ENCODE data around the gene COL11A2.

The COL11A2 gene

GRCh38 chr6:33206027-33206863, 14.0 kb upstream of the COL11A2 start:
- no peak for DNase-seq

- peak; percentile 68 for DNase-seq
Observed at GRCh38 chr6:33205191-33206026, 13.1 kb upstream of the COL11A2 start.

DNA sequence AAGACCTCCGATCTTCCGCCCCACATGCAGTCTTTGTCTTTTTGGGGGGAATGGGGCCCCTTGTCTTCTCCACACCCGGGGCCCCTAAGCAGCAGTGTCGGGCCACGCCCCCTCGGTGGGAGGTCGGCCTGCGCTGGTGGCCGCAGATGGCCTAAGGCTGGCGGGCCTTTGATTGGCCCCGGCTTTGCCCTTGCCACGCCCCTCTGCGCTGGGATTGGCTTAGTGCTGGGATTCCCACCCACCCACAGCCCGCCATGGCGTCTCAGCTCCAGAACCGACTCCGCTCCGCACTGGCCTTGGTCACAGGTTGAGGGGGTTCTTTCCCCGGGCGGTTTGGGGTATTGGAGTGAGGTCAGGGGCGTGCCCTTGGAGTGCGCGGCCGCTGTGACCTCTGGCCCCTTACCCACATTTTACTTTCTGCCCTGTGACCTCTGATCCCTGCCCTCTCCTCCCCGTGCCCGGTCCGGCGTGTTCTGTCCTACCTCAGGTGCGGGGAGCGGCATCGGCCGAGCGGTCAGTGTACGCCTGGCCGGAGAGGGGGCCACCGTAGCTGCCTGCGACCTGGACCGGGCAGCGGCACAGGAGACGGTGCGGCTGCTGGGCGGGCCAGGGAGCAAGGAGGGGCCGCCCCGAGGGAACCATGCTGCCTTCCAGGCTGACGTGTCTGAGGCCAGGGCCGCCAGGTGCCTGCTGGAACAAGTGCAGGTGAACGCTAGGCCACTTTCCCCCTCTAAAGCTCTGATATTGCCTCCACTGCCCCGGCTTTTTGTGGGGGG, 12.3 kb upstream of the COL11A2 start, which contains the start of gene HSD17B8:
TSS of gene HSD17B8 (plus strand) at position 241 of the 776 bp plus-strand sequence. CDS start at position 255, 14 bp downstream.
- peak; percentile 98 for DNase-seq

DNA sequence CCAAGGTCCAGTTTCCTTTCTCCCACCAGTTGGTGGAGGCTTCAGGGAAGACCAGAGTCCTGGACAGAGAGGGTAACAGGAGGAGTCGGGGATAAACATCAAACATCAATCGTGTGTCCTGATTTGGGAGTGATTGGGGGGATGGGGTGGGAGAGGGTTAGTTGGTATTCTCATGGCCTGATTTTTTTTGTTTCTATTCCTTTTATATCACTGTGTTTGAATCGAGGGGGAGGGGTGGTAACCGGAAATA, 11.8 kb upstream of the COL11A2 start:
- no peak for DNase-seq

DNA sequence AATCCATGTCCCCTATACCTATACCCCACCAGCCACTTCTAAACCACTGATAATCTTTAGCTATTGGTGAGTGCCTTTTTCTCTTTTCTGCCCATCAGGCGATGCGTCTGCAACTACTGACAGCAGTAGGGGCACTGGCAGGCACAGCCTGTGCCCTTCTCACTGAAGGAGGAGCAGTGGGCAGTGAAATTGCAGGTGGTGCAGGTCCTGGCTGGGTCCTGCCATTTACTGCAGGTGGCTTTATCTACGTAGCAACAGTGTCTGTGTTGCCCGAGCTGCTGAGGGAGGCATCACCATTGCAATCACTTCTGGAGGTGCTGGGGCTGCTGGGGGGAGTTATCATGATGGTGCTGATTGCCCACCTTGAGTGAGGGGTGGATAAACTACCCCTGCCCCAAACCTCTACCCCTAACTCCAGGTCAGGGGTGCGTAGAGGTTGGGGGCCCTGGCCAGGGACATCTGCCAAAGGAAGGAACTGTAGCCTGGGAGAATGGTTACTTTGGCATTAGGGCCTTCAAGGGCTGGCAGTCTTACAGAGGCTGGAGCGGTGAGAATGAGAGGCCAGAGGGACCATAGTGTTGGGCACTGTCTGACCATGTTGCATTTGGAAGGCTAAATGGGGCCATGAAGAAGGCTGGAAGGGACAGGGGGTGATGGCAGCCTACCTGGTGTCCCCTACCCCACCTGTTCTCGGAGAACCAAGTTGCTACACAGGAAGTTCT, 11.3 kb upstream of the COL11A2 start:
- DNase-seq: no peak

DNA sequence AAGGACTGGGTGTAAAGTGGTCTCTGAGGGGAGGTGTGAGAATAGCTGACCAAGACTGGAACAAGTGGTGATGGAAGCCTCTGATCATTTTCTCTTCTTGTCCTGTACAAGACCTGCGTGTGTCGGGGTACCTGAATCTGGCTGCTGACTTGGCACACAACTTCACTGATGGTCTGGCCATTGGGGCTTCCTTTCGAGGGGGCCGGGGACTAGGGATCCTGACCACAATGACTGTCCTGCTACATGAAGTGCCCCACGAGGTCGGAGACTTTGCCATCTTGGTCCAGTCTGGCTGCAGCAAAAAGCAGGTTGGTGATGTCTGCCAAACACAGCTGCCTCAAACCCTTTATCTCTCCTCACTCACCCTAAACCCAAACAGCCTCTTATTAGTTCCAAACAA, 10.5 kb upstream of the COL11A2 start:
- DNase-seq: no peak

GRCh38 chr6:33201935-33202334, 9.7 kb upstream of the COL11A2 start:
- no peak for DNase-seq

DNA sequence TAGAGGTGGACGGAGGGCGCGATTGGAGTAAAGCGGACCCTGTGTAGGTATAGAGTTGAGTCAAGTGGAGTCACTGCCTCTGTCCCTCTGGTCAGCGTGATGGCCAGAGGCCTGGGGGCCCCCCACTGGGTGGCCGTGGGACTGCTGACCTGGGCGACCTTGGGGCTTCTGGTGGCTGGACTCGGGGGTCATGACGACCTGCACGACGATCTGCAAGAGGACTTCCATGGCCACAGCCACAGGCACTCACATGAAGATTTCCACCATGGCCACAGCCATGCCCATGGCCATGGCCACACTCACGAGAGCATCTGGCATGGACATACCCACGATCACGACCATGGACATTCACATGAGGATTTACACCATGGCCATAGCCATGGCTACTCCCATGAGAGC, 8.9 kb upstream of the COL11A2 start:
- no peak for DNase-seq

DNA sequence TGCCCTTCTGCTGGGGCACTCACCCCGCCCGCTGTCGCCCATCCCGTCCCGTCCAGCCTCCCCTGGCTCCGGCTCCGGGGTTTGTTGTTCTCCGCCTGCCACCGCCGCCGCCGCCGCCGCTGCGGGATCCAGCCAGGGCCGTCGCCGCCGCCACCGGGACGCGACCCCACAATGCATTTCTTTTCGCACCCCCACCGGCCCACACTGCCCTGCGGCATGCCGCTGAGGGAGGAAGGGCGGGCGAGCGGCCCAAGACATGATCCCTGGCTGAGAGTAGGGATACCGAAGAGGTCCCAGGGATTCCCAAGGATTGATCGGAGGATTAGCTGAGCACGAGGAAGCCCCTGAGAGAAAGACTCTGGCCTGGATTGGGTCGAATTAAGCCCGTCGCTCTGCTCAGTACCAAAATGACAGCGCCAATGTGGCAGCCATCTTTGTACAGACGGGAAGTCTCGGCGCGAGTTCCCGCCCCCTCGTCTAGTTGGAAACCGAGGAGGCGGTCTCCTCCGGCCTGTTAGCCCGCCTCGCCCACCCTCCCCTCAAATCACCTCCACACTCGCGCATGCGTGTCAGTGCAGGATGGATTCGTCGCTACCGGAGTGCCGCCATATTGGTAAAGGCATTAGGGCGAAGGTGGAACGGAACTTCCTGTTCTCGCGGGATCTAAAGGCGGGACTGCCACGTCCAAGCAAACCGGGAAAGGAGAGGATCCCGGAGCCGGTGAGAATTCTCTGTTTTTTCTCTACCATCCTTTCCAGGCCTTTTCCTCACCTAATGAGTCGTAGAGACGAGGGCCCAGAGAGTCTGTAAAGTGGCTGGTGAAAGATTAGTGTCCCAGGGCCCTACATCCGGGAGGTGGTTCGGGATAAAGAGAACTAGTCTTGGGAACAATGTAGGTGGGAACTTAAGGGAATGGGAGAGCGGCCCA, 8.2 kb upstream of the COL11A2 start, which contains the start of the genes RXRB and SLC39A7:
TSS of gene RXRB (minus strand) at position 447 of the 928 bp plus-strand sequence. CDS start at position 258, 189 bp downstream.
TSS of gene SLC39A7 (plus strand) at position 649 of the 928 bp plus-strand sequence. CDS start 379 bp downstream, outside the sequence.
- DNase-seq: peak; percentile 100

GRCh38 chr6:33199687-33200218, 7.5 kb upstream of the COL11A2 start:
- peak; percentile 94 for DNase-seq

GRCh38 chr6:33198853-33199436, 6.7 kb upstream of the COL11A2 start:
- DNase-seq: peak; percentile 22

DNA sequence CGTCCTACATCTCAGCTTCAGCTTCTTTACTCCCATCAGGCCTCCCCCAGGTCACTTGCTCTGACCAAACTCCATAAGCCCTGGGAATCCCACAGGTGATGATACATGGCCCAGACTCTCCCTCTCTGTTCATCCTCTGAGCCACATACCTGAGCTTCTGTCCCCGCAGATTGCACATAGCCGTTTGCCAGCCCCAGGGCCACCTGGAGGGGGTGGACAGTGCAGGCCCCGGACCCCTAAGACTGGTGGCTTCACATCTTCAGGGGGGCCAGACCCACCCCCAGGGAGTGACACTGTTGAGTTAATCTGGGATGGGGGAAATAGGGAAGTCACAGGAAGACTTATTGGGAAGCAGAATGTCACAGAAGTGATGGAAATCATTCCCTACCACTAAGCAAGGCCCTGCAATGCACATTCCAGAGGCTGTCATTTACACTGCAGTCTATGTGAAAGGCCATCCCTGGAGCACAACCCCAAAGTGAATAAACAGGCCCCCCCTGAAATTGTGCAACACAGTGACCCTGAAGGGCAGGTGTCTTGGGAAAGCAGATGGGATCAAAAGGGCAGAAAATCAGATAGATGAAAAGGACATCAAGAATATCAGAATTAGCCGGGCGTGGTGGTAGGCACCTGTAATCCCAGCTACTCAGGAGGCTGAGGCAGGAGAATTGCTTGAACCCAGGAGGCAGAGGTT, 6.0 kb upstream of the COL11A2 start:
- no peak for DNase-seq

DNA sequence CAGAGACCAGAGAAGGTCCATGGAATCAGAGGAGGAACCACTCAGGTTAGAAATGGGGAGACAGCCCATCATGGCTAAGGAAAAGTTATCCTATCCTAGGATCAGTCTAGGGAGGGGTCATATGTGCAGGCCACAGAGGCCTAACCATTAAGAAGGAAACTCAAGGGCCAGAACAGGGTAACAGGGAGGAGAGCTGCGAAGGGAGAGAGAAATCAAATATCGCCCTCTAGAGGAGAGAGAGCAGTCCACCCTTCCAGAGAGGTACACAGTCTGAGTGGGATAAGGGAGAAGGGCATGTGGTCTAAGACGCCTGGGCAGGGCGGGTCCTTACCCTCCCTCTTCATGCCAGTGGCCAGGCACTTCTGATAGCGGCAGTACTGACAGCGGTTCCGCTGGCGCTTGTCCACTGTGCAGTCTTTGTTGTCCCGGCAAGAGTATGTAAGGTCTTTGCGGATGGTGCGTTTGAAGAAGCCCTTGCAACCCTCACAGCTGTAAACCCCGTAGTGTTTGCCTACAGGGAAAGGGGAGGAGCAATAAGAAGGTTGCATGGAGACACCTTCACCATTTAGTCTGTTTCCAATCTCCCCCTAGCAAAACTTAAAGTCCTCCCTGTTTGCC, 5.3 kb upstream of the COL11A2 start:
- peak; percentile 88 for DNase-seq

DNA sequence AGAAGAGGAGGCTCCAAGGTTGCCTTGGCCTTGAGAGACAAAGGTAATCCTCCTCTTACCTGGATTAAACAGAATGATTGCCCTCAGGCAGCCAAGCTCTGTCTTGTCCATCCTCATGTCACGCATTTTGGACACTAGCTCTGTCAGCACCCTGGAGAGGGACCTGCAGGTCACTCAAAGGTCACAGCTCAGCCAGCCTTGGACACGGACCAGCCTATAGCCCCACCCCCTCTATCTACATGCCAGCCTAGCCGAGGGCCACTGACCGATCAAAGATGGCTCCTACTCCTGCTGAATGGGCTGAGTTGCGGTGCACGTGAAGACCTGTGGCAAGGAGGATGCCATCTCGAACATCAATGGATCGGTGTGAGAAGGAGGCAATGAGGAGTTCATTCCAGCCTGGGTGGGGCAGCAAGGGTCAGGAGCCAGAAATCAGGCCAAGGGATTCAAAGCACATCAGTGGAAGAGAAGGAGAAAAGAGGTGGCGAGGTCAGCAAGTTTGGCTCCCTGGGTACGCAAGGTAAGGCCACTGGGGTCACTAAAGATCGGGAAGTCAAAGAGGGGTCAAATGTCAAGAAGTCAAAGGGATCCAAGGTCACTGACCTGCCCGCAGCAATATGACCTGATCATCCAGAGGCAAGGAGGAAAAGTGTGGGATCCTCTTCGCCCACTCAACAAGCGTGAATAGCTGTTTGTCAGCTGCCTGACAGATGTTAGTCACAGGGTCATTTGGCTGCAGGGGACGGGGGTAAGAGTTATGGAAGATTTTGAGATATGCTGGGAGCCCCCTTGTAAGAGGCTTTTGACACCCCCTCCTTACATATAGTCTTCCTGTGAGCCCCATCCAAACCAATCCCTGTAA, 3.3 kb upstream of the COL11A2 start:
- DNase-seq: no peak

- no peak for DNase-seq
Observed at GRCh38 chr6:33194431-33194979, 2.2 kb upstream of the COL11A2 start.

GRCh38 chr6:33193619-33194018, 1.4 kb upstream of the COL11A2 start:
- DNase-seq: no peak

GRCh38 chr6:33192671-33193602, 670 bp upstream of the COL11A2 start:
- peak; percentile 55 for DNase-seq

Data from NCI-H82 (cell line).